Superior temporal gyrus (tissue), 1 donor: Measurements from ENCODE around the gene DPF1.

Source experiments
- DNase-seq: peaks from one replicate; pipeline ENCODE4 v3.0.0-alpha.2; 2016; ENCODE audit errors: extremely low spot score

The DPF1 gene

GRCh38 chr19:38197937-38198704 lies 25.9 kb downstream of the DPF1 start:
- no peak for DNase-seq

- DNase-seq, result no peak
Measured at GRCh38 chr19:38196948-38197656, 26.9 kb downstream of the DPF1 start.

GRCh38 chr19:38196245-38196837 lies 27.7 kb downstream of the DPF1 start:
- no peak for DNase-seq

GRCh38 chr19:38195237-38195636 lies 28.8 kb downstream of the DPF1 start:
- no peak for DNase-seq

GRCh38 chr19:38194061-38194701 lies 29.8 kb downstream of the DPF1 start:
- no peak for DNase-seq

GRCh38 chr19:38193445-38193844 lies 30.6 kb downstream of the DPF1 start:
- DNase-seq, result no peak

GRCh38 chr19:38191747-38192146 lies 32.3 kb downstream of the DPF1 start:
- DNase-seq, result no peak

GRCh38 chr19:38190793-38191192 lies 33.2 kb downstream of the DPF1 start:
- no peak for DNase-seq

GRCh38 chr19:38190061-38190460 lies 34.0 kb downstream of the DPF1 start:
- no peak for DNase-seq

GRCh38 chr19:38185562-38185961 lies 38.5 kb downstream of the DPF1 start:
- no peak for DNase-seq

- no peak for DNase-seq
Measured at GRCh38 chr19:38184815-38185214, 39.2 kb downstream of the DPF1 start.

- no peak for DNase-seq
Measured at GRCh38 chr19:38183251-38183897, 40.6 kb downstream of the DPF1 start.

- no peak for DNase-seq
Measured at GRCh38 chr19:38182536-38183210, 41.3 kb downstream of the DPF1 start.

- DNase-seq, result no peak
Measured at GRCh38 chr19:38180071-38180470, 44.0 kb downstream of the DPF1 start.

- DNase-seq, result no peak
Measured at GRCh38 chr19:38175422-38175821, 48.6 kb downstream of the DPF1 start.

- DNase-seq, result peak; percentile 95
Measured at GRCh38 chr19:38173291-38174041, 50.6 kb downstream of the DPF1 start.

- peak; percentile 27 for DNase-seq
Measured at GRCh38 chr19:38172001-38172400, 52.0 kb downstream of the DPF1 start.

- no peak for DNase-seq
Measured at GRCh38 chr19:38170334-38170733, 53.7 kb downstream of the DPF1 start.

GRCh38 chr19:38168637-38169036 lies 55.4 kb downstream of the DPF1 start:
- no peak for DNase-seq

- DNase-seq, result no peak
Measured at GRCh38 chr19:38165335-38165734, 58.7 kb downstream of the DPF1 start.

GRCh38 chr19:38164526-38164925 lies 59.5 kb downstream of the DPF1 start:
- no peak for DNase-seq
